Measurements from ENCODE around the gene DHRSX.

DNA sequence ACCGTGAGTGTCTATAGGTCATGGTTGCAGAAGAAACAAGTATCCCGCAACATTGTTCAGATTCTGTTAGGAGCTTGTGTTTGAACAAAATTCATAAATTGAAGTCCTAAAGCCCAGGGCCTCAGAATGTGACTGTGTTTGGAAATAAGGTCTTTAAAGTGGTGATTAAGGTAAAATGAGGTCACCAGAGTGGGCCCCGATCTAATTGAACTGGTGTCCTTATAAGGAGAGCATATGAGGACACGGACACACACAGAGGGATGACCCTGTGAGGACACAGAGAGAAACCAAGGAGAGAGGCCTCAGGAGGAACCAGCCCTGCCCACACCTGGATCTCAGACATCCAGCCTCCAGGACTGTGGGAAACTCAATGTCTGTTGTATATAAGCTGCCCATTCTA is 76.9 kb downstream of the DHRSX start:
- TF ChIP-seq CTCF (IDR thresholded peaks at IDR 0.05) (no peak), POLR2A (IDR thresholded peaks at IDR 0.05) (no peak)
